ENCODE results near the gene F13B.
A peak's percentile ranks its signal among the peaks of the same experiment; 100 is the strongest.
"Not testable (repeated sequence)": the region's sequence is repeated elsewhere in the genome, so short reads cannot be mapped to it uniquely, and the experiment has no call there.

The F13B gene

GRCh38 chr1:197049100-197049499, 18.0 kb downstream of the F13B start:
- no peak for DNase-seq (ENCODE audit: low spot score)

GRCh38 chr1:197042676-197043341, 24.3 kb downstream of the F13B start:
- no peak for DNase-seq (ENCODE audit: low spot score)

GRCh38 chr1:197041486-197042353, 25.3 kb downstream of the F13B start:
- DNase-seq (ENCODE audit: low spot score) = no peak

DNA sequence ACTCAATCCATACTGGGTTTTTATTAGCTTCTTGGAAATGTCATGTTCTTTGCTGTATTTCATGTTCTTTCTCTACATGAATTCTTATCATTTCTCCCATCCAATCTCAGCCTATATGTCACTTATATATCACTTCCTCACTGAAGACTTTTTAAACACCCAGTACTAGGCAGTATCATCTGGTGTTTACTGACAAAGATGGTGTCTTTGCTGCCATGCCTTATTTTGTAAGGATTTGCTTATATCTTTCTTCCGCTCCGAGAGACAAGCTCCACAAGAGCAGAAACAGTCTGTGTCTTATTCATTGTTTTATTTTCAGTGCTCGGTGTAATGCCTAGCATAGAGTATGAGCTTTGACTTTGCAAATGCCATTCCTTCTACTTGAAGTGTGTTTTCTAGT, 30.2 kb downstream of the F13B start:
- DNase-seq (ENCODE audit: low spot score) = no peak

GRCh38 chr1:197034631-197035339, 32.3 kb downstream of the F13B start:
- not testable (repeated sequence) for DNase-seq (ENCODE audit: low spot score)

DNA sequence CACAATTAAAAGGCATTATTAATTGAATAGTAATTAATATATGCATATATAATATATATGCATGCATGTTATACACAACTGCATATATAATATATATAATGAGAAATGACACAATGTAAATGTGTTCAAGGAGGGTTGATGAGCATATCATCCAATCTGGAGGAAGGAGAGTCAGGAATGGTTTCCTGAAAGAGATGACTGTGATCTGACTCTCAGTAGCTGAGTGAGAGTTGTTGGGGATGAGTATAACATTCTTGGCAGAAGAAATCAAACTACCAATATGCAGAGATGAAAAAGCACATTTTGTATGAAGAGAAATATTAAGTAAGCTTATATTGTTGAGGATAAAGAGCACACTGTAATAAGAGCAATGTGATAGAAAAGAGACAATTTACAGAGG, 37.3 kb downstream of the F13B start:
- no peak for DNase-seq (ENCODE audit: low spot score)

DNA sequence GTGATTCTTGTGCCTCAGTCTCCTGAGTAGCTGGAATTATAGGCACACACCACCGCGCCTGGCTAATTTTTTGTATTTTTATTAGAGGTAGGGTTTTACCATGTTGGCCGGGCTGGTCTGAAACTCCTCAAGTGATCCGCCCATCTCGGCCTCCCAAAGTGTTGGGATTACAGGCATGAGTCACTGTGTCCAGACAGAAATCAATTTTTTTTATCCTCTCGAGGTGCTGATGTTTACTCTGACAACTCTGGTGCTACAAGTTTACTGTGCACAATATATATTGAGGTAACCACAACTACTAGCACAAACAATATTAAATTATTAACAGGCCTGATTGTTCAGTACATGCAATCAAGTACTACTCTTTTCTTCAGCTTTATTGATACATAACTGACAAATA, 39.7 kb downstream of the F13B start:
- no peak for DNase-seq (ENCODE audit: low spot score)

DNA sequence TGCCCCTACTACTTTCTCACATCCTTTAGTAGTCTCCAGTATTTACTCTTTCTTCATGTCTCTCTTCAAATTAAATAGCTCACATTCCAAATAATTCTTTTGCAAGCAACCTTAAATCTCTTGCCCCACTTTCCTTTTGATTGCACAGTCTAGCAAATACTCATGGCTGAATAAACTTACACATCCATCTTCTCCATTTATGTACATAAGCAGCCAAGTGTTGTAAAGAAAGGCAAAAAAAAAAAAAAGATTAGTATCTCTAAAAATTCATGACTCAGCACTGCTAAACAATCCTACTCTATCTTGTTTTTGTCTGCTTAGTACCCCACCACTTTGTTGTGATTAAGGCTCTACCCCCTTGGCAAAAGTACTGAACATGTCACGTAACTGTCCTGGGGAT, 42.6 kb downstream of the F13B start:
- no peak for DNase-seq (ENCODE audit: low spot score)

DNA sequence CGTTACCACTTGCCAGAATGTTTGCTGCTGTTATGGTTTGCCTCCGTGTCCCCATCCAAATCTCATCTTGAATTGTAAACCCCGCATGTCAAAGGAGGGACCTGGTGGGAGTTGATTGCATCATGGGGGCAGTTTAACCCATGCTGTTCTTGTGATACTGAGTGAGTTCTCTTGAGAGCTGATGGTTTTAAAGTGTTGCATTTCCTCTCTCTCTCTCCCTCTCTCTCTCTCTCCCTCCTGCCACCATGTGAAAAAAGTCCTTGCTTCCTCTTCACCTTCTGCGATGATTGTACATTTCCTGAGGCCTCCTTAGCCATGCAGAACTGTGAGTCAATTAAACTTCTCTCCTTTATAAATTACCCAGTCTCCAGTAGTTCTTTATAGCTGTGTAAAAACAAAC, 45.3 kb downstream of the F13B start:
- DNase-seq (ENCODE audit: low spot score) = no peak

- DNase-seq (ENCODE audit: low spot score) = peak; percentile 46
Observed at GRCh38 chr1:197017558-197018146, 49.4 kb downstream of the F13B start.

- no peak for DNase-seq (ENCODE audit: low spot score)
Observed at GRCh38 chr1:197016751-197017150, 50.3 kb downstream of the F13B start.

DNA sequence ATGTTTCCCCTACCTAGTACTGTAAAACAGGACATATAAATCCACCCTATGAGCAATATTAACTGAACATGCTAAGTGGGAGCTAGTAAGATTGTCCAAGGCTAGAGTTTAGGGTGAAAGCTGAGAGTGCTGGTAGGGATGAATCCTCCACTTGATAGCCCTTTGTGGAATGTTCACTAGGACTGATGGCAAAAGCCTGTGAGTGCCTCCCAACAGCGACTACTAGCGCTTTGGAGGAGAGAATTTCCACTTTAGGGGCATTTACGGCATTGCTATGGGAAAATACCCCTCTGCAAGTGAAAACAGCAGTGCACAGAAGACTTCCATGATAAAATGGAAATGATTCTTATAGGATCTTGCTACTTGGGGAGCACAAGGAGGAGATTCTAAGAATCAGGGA, 53.8 kb downstream of the F13B start:
- DNase-seq (ENCODE audit: low spot score) = no peak

GRCh38 chr1:197011614-197012013, 55.4 kb downstream of the F13B start:
- DNase-seq (ENCODE audit: low spot score) = no peak

- DNase-seq (ENCODE audit: low spot score) = no peak
Observed at GRCh38 chr1:197008861-197009260, 58.2 kb downstream of the F13B start.

GRCh38 chr1:197003132-197003531, 63.9 kb downstream of the F13B start:
- DNase-seq (ENCODE audit: low spot score) = no peak

DNA sequence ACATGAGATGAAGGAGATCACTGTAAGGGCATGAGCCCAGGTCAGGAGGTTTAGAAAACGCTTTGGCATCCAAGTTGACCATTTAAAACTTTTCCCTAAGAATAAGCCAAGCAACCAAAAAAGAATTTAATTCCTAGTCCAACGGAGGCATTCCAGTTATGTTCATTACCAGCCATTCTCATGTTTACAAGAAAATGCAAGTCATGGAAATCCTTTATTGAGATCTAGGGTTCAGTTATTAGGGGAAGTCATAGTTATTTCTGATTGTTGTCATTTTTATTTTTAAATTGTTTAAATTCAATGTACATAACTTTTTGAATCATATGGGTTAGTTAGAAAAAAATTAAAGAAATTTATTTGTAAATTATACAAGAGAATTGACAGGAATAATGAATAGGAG, 65.2 kb downstream of the F13B start:
- DNase-seq (ENCODE audit: low spot score) = no peak

DNA sequence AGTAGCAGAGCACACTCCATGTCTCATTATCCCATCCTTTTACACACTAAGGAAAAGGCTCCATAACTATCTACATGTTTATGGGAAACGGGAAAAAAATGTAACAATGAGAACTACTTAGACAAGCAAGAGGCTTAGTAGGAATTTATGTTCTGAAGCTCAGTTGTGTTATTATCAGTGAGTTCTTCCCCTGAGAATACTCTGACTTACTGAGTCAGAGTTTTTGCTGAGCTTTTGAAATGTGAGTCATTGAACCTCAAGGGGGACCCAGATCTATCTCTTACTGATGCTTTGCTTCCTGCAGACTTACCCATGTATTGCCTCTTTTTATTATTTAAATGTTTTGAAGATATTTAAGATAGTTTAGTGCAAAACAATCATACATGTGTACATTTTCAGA, 69.6 kb downstream of the F13B start:
- no peak for DNase-seq (ENCODE audit: low spot score)

GRCh38 chr1:196993916-196994315, 73.1 kb downstream of the F13B start:
- DNase-seq (ENCODE audit: low spot score) = no peak

DNA sequence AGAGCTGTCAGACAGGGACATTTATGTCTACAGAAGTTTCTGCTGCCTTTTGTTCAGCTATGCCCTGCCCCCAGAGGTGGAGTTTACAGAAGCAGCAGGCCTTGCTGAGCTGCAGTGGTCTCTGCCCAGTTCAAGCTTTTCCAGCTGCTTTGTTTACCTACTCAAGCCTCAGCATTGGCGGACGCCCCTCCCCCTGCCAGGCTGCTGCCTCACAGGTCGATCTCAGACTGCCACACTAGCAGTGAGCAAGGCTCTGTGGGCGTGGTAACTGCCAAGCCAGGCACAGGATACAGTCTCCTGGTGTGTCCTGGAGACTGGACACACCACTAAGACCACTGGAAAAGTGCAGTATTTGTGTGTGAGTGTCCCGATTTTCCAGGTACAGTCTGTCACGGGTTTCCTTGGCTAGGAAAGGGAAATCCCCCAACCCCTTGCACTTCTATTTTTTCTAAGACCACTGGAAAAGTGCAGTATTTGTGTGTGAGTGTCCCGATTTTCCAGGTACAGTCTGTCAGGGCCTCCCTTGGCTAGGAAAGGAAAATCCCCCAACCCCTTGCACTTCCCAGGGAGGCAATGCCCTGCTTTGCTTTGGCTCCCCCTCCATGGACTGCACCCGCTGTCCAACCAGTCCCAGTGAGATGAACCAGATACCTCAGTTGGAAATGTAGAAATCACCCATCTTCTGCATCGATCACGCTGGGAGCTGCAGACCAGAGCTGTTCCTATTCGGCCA, 75.0 kb downstream of the F13B start:
- peak; percentile 91 for DNase-seq (ENCODE audit: low spot score)

All from SK-N-DZ (cell line).